IMR-90 (cell line): Measurements from ENCODE around the gene ZNF169. TPM values are rescaled to one million over a fixed set of nuclear protein-coding genes. Genes with fewer than 3 reads are reported as not detected.

Source experiments
- ATAC-seq: fragments of 200-7000 bp; cut with Tn5 transposase; 2 replicates; pipeline ENCODE4 v1.9.1; 2020; ENCODE audit warnings: low read depth, mild to moderate bottlenecking, moderate library complexity
- BruUV-seq: library from RNA; stranded (reverse); fragments of 400-500 nt; replicated peaks from 2 replicates; lab custom pipeline; 2021; lab: Mats Ljungman, UMichigan
- CTCF ChIA-PET: fragments of 300-600 bp; formaldehyde crosslinking; extraction: SDS; loops from one replicate; lab custom pipeline; 2021; ENCODE audit warnings: antibody characterized with exemption; lab: Yijun Ruan, JAX
- POLR2A ChIA-PET: fragments of 300-600 bp; sonication (Branson Sonifier 250); formaldehyde crosslinking; loops from one replicate; lab custom pipeline; 2022; ENCODE audit warnings: antibody characterized with exemption; ENCODE audit not compliant: unreplicated experiment; lab: Charles Lee
- DNase-seq: peaks from one replicate; pipeline ENCODE4 v3.0.0; 2013
- H2AFZ ChIP-seq: replicated peaks from 2 replicates; pipeline ENCODE3; 2013; ENCODE audit warnings: low read length, mild to moderate bottlenecking; ENCODE audit not compliant: poor library complexity
- H2AK5ac ChIP-seq: 2 replicates; pipeline ENCODE4 v1.6.1; 2013; ENCODE audit warnings: low read depth, low read length, inconsistent platforms
- H2AK9ac ChIP-seq: replicated peaks from 2 replicates; pipeline ENCODE3; 2013; ENCODE audit warnings: mild to moderate bottlenecking, low read depth, low read length, moderate library complexity; ENCODE audit not compliant: poor library complexity
- H2BK120ac ChIP-seq: 2 replicates; pipeline ENCODE4 v1.6.1; 2013; ENCODE audit warnings: low read depth, low read length, inconsistent platforms
- H2BK15ac ChIP-seq: 3 replicates; pipeline ENCODE4 v1.6.1; 2013; ENCODE audit warnings: low read depth, low read length, inconsistent platforms
- H2BK20ac ChIP-seq: 2 replicates; pipeline ENCODE4 v1.6.1; 2013; ENCODE audit warnings: low read depth, mild to moderate bottlenecking, inconsistent platforms, low read length, moderate library complexity
- H2BK5ac ChIP-seq: 2 replicates; pipeline ENCODE4 v1.6.1; 2013; ENCODE audit warnings: mild to moderate bottlenecking, low read depth, low read length, inconsistent platforms; ENCODE audit not compliant: poor library complexity, severe bottlenecking
- H3K14ac ChIP-seq: replicated peaks from 2 replicates; pipeline ENCODE4 v1.6.1; 2013; ENCODE audit warnings: low read depth, low read length, inconsistent platforms
- H3K18ac ChIP-seq: 2 replicates; pipeline ENCODE4 v1.6.1; 2013; ENCODE audit warnings: low read depth, low read length, control low read depth
- H3K23ac ChIP-seq: 2 replicates; pipeline ENCODE4 v1.6.1; 2013; ENCODE audit warnings: low read depth, low read length, inconsistent platforms
- H3K27ac ChIP-seq: 2 replicates; pipeline ENCODE4 v1.5.1; 2013; ENCODE audit warnings: mild to moderate bottlenecking, control low read depth, low read length; ENCODE audit not compliant: insufficient read depth
- H3K27me3 ChIP-seq: 2 replicates; pipeline ENCODE4 v1.6.1; 2013; ENCODE audit warnings: low read length; ENCODE audit not compliant: control insufficient read depth, insufficient read depth
- H3K36me3 ChIP-seq: 2 replicates; pipeline ENCODE4 v1.6.1; 2013; ENCODE audit warnings: low read length, mixed read lengths; ENCODE audit not compliant: control insufficient read depth, insufficient read depth
- H3K4ac ChIP-seq: 2 replicates; pipeline ENCODE4 v1.6.1; 2013; ENCODE audit warnings: low read depth, low read length, inconsistent platforms
- H3K4me1 ChIP-seq: 2 replicates; pipeline ENCODE4 v1.6.1; 2013; ENCODE audit warnings: low read length, mixed read lengths; ENCODE audit not compliant: control insufficient read depth, insufficient read depth
- H3K4me2 ChIP-seq: 2 replicates; pipeline ENCODE4 v1.6.1; 2013; ENCODE audit warnings: low read depth, mild to moderate bottlenecking, control low read depth, low read length, moderate library complexity
- H3K4me3 ChIP-seq: 2 replicates; pipeline ENCODE4 v1.5.1; 2013; ENCODE audit warnings: low read depth, mild to moderate bottlenecking, control low read depth, low read length, moderate library complexity; ENCODE audit not compliant: insufficient read depth
- H3K56ac ChIP-seq: 2 replicates; pipeline ENCODE4 v1.6.1; 2013; ENCODE audit warnings: low read length, inconsistent platforms; ENCODE audit not compliant: insufficient read depth; ENCODE audit errors: extremely low read depth
- H3K79me1 ChIP-seq, 2 experiments: 2 replicates each; pipeline ENCODE4 v1.6.1; 2013; ENCODE audit warnings: low read length in 2 of 2, inconsistent platforms in 1 of 2, low read depth in 1 of 2
- H3K9ac ChIP-seq: 2 replicates; pipeline ENCODE4 v1.6.1; 2013; ENCODE audit warnings: low read depth, low read length, control low read depth
- H3K9me1 ChIP-seq: 2 replicates; pipeline ENCODE4 v1.6.1; 2013; ENCODE audit warnings: low read length, inconsistent platforms; ENCODE audit not compliant: insufficient read depth
- H3K9me3 ChIP-seq: 2 replicates; pipeline ENCODE4 v1.6.1; 2013; ENCODE audit warnings: low read length; ENCODE audit not compliant: control insufficient read depth, insufficient read depth
- H4K20me1 ChIP-seq: 2 replicates; pipeline ENCODE4 v1.6.1; 2013; ENCODE audit warnings: low read length, inconsistent platforms; ENCODE audit not compliant: insufficient read depth
- H4K5ac ChIP-seq: 2 replicates; pipeline ENCODE4 v1.6.1; 2013; ENCODE audit warnings: mild to moderate bottlenecking, low read depth, low read length, control low read depth
- H4K8ac ChIP-seq, 2 experiments: 2 replicates each; pipeline ENCODE4 v1.6.1; 2013; ENCODE audit warnings: low read depth in 2 of 2, low read length in 2 of 2, control low read depth in 1 of 2, inconsistent platforms in 1 of 2
- H4K91ac ChIP-seq: 2 replicates; pipeline ENCODE4 v1.6.1; 2013; ENCODE audit warnings: low read depth, low read length, inconsistent platforms; ENCODE audit not compliant: insufficient read depth
- FOS ChIP-seq: fragments of 150-350 bp; IDR thresholded peaks from 2 replicates; pipeline ENCODE4 v1.6.1; 2016; ENCODE audit warnings: low read depth, low read length
- MAFK ChIP-seq: IDR thresholded peaks from 2 replicates; pipeline ENCODE4 v1.6.1; 2012; ENCODE audit warnings: low read depth, low read length, improper control_type of control experiment
- POLR2A ChIP-seq: IDR thresholded peaks from 2 replicates; pipeline ENCODE4 v1.6.1; 2012; ENCODE audit warnings: mild to moderate bottlenecking, low read depth, low read length
- RAD21 ChIP-seq: IDR thresholded peaks from 2 replicates; pipeline ENCODE4 v1.6.1; 2012; ENCODE audit warnings: low read length, improper control_type of control experiment
- SMC3 ChIP-seq: fragments of 150-350 bp; IDR thresholded peaks from 2 replicates; pipeline ENCODE4 v1.6.1; 2016; ENCODE audit warnings: low read depth, mild to moderate bottlenecking, antibody characterized with exemption, low read length, moderate library complexity
- WGBS, 2 experiments: methylation state at CpG; one replicate each; pipeline versions ENCODE4 v1.1.5 to v1.1.7; 2013; ENCODE audit warnings: missing lambda C conversion rate in 2 of 2; ENCODE audit not compliant: insufficient read length in 1 of 2; ENCODE audit errors: extremely low coverage in 2 of 2; 5-methylcytosine and 5-hydroxymethylcytosine counted together
- dilution Hi-C: fragments of 300-500 bp; cut with HindIII; formaldehyde crosslinking; loops from one replicate; pipeline ENCODE4 v1.14.3; 2018; ENCODE audit warnings: low sequenced_read_pairs; ENCODE audit not compliant: unreplicated experiment
- in situ Hi-C: fragments of 300-500 bp; cut with MboI; formaldehyde crosslinking; loops from 3 replicates; pipeline ENCODE4 v1.14.3; 2019; ENCODE audit warnings: low sequenced_read_pairs, inconsistent platforms, mixed read lengths
- intact Hi-C: fragments of 100-400 bp; cut with micrococcal nuclease; formaldehyde crosslinking; loops from 2 replicates; pipeline ENCODE4 v1.10.0; 2022
- polyA plus RNA-seq, 3 experiments: library from polyadenylated mRNA; depleted of rRNA; stranded (reverse); fragments of >200 nt; gene quantifications; 2 replicates each; pipeline ENCODE4 v1.2.3, GENCODE V29; 2012; ENCODE audit warnings: low replicate concordance in 1 of 3
- total RNA-seq: library from RNA; depleted of rRNA; stranded (reverse); fragments of >200 nt; gene quantifications from 2 replicates; pipeline ENCODE4 v1.2.3, GENCODE V29; 2012
- TF ChIP-seq, protein P1 (sequence below): conservative IDR thresholded peaks from 2 replicates; pipeline ENCODE4 v1.5.1; 2012; ENCODE audit warnings: mild to moderate bottlenecking, low read depth, low read length, improper control_type of control experiment
- TF ChIP-seq, protein P2 (sequence below): fragments of 150-350 bp; IDR thresholded peaks from 2 replicates; pipeline ENCODE4 v1.6.1; 2016; ENCODE audit warnings: low read depth, mild to moderate bottlenecking, low read length, moderate library complexity, borderline replicate concordance

Gene ZNF169
- total and polyA plus RNA-seq, 2 of the 4 experiments (the other 2 are of a cell fraction), result 2.7 to 3.2 TPM

DNA sequence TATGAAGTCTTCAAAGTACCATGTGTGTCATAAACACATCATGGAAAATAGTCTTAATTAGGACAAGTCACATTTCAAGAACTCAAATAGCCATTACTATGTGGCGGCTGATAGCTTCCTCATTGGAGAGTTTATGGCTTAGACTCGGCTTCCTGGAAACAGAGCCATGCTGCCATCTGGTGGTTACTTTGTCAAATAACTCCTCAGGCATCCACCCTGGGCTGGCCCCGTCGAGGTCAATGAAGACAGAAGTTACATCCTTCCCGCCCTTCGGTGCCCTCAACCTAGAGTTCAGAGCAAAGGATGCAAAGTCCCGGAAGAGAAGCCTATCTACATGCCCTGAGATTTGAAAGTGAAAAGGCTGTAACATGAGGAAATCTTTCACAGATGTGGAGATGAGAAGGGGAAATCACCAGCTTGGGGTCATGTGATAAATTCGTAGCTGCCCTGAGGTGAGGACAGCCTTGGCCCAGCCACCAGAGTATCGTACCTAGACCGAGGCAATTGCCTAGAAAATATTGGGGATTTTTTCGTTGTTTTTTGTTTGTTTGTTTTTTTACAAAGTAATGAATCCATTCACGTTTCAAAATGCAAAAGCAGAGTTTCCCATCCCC, 45.5 kb upstream of the ZNF169 start:
- ChIA-PET CTCF (interaction anchor here (0.6 to 1.8 kb wide), 12 partner anchors 13 to 211 kb away, joined by 3 to 22 read pairs (median 4); no protein-coding TSS in a partner anchor), POLR2A (no interaction called here)
- H2BK15ac ChIP-seq, result no peak overlapping the region
- TF ChIP-seq FOS (no peak), MAFK (no peak), SMC3 (peak; percentile 97), RAD21 (peak; percentile 99), POLR2A (peak; percentile 54; the same call in 1 of the 2 replicates)
- TF ChIP-seq, protein P1, sequence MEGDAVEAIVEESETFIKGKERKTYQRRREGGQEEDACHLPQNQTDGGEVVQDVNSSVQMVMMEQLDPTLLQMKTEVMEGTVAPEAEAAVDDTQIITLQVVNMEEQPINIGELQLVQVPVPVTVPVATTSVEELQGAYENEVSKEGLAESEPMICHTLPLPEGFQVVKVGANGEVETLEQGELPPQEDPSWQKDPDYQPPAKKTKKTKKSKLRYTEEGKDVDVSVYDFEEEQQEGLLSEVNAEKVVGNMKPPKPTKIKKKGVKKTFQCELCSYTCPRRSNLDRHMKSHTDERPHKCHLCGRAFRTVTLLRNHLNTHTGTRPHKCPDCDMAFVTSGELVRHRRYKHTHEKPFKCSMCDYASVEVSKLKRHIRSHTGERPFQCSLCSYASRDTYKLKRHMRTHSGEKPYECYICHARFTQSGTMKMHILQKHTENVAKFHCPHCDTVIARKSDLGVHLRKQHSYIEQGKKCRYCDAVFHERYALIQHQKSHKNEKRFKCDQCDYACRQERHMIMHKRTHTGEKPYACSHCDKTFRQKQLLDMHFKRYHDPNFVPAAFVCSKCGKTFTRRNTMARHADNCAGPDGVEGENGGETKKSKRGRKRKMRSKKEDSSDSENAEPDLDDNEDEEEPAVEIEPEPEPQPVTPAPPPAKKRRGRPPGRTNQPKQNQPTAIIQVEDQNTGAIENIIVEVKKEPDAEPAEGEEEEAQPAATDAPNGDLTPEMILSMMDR, result peak; percentile 96
- TF ChIP-seq, protein P2, sequence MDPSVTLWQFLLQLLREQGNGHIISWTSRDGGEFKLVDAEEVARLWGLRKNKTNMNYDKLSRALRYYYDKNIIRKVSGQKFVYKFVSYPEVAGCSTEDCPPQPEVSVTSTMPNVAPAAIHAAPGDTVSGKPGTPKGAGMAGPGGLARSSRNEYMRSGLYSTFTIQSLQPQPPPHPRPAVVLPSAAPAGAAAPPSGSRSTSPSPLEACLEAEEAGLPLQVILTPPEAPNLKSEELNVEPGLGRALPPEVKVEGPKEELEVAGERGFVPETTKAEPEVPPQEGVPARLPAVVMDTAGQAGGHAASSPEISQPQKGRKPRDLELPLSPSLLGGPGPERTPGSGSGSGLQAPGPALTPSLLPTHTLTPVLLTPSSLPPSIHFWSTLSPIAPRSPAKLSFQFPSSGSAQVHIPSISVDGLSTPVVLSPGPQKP, result no peak
- intact Hi-C loops (loop anchor here (1.0 to 5.0 kb wide), 4 partner anchors 148 to 531 kb away; no protein-coding TSS in a partner anchor), in situ Hi-C loops (no loop called here), dilution Hi-C loops (no loop called here)
- H3K56ac ChIP-seq, result no peak overlapping the region
- H3K18ac ChIP-seq, result no peak overlapping the region
- no peak overlapping the region for H3K23ac ChIP-seq
- H3K4ac ChIP-seq, result no peak overlapping the region
- peaks cover 2% of the 10 kb centered on the region for H3K4me1 ChIP-seq
- H3K14ac ChIP-seq, result no peak overlapping the region
- H4K8ac ChIP-seq, result no peak overlapping the region
- DNase-seq (peak; percentile 72), ATAC-seq (peak; percentile 98)
- H4K20me1 ChIP-seq, result no peaks in the 10 kb centered on the region
- H3K4me3 ChIP-seq, result no peak overlapping the region
- no peak overlapping the region for H2AK5ac ChIP-seq
- H4K91ac ChIP-seq, result no peak overlapping the region
- no peak overlapping the region for H2BK120ac ChIP-seq
- H4K5ac ChIP-seq, result no peak overlapping the region
- H3K79me1 ChIP-seq, result no peaks in the 10 kb centered on the region
- H2BK5ac ChIP-seq, result no peak overlapping the region
- WGBS, 2 experiments, result 60% methylated on average over 2 of the region's 12 CpGs; no CpG with 5 or more reads in 1 of the 2 experiments
- no peak overlapping the region for H2BK20ac ChIP-seq
- peaks cover 2% of the 10 kb centered on the region; the same call in 1 of the 2 replicates for H3K27me3 ChIP-seq
- no TSS peak for BruUV-seq
- no peaks in the 10 kb centered on the region for H3K9me1 ChIP-seq
- no peak overlapping the region for H3K27ac ChIP-seq
- H3K36me3 ChIP-seq, result no peaks in the 10 kb centered on the region
- no peak overlapping the region for H3K4me2 ChIP-seq
- no peaks in the 10 kb centered on the region for H3K9me3 ChIP-seq
- peak overlapping the region; percentile 77 for H2AFZ ChIP-seq
- H2AK9ac ChIP-seq, result no peak overlapping the region
- no peak overlapping the region for H3K9ac ChIP-seq
